ENCODE measurements around the gene CHD5. TPM values are rescaled to one million over a fixed set of nuclear protein-coding genes. Genes with fewer than 3 reads are reported as not detected.
"Not testable (repeated sequence)": the region's sequence is repeated elsewhere in the genome, so short reads cannot be mapped to it uniquely, and the experiment has no call there.

Gene CHD5
- total and polyA plus RNA-seq, 12 donors: 0.01 to 0.78 (median 0.17) TPM

- H3K9me3 ChIP-seq: no peaks in the 10 kb centered on the region
- ATAC-seq (no peak), DNase-seq (no peak)
- peaks cover 0 to 67% (median 0%) of the 10 kb centered on the region in 9 donors for H3K36me3 ChIP-seq
- no peak overlapping the region for H3K27ac ChIP-seq
- peaks cover 0 to 9% (median 4%) of the 10 kb centered on the region in 9 donors for H3K4me1 ChIP-seq
- no peaks in the 10 kb centered on the region for H3K27me3 ChIP-seq
- H3K4me3 ChIP-seq: no peak overlapping the region
- TF ChIP-seq CTCF (IDR thresholded peaks at IDR 0.05): no peak
- intact Hi-C loops (cut with DNase I): no loop called here
- WGBS, 2 donors: 77 to 80% methylated on average over 19 of the region's 19 CpGs
These were observed 102.6 kb downstream of the CHD5 start for GRCh38 chr1:6077506-6077905.

- peaks cover 0 to 67% (median 0%) of the 10 kb centered on the region in 9 donors for H3K36me3 ChIP-seq
- H3K27ac ChIP-seq; H3K9me3 ChIP-seq; ATAC-seq; intact Hi-C loops (cut with DNase I); H3K4me3 ChIP-seq; H3K4me1 ChIP-seq; DNase-seq; H3K27me3 ChIP-seq: not testable (repeated sequence)
- WGBS, 2 donors: 92% methylated on average over 8 of the region's 8 CpGs
These were observed 103.1 kb downstream of the CHD5 start for GRCh38 chr1:6077061-6077460.

GRCh38 chr1:6075748-6076147 is 104.4 kb downstream of the CHD5 start:
- intact Hi-C loops (cut with DNase I): no loop called here
- Histone ChIP-seq H3K27me3 (no peaks in the 10 kb centered on the region), H3K36me3 (peaks cover 0 to 55% (median 0%) of the 10 kb centered on the region in 9 donors), H3K4me3 (no peak overlapping the region), H3K27ac (no peak overlapping the region), H3K9me3 (no peaks in the 10 kb centered on the region), H3K4me1 (peaks cover 0 to 9% (median 3%) of the 10 kb centered on the region in 9 donors)
- DNase-seq: no peak
- ATAC-seq: no peak
- 91 to 93% methylated on average over 3 of the region's 3 CpGs for WGBS, 2 donors
- TF ChIP-seq CTCF (IDR thresholded peaks at IDR 0.05): no peak

- Histone ChIP-seq H3K9me3 (no peaks in the 10 kb centered on the region), H3K36me3 (peaks cover 0 to 43% (median 0%) of the 10 kb centered on the region in 9 donors), H3K4me1 (peaks cover 0 to 4% (median 0%) of the 10 kb centered on the region in 9 donors), H3K27ac (no peak overlapping the region), H3K4me3 (no peak overlapping the region), H3K27me3 (no peaks in the 10 kb centered on the region)
- intact Hi-C loops (cut with DNase I): no loop called here
- DNase-seq (no peak), ATAC-seq (no peak)
- 94 to 95% methylated on average over 21 of the region's 21 CpGs for WGBS, 2 donors
- TF ChIP-seq CTCF (IDR thresholded peaks at IDR 0.05): no peak
These were observed 105.8 kb downstream of the CHD5 start for GRCh38 chr1:6074192-6074901.

GRCh38 chr1:6073480-6074053 is 106.6 kb downstream of the CHD5 start:
- Histone ChIP-seq H3K4me3 (no peak overlapping the region), H3K27ac (no peak overlapping the region), H3K27me3 (no peaks in the 10 kb centered on the region), H3K4me1 (peaks cover 0 to 4% (median 0%) of the 10 kb centered on the region in 9 donors), H3K9me3 (no peaks in the 10 kb centered on the region), H3K36me3 (peaks cover 0 to 43% (median 0%) of the 10 kb centered on the region in 9 donors)
- 88 to 90% methylated on average over 15 of the region's 15 CpGs for WGBS, 2 donors
- no peak for TF ChIP-seq CTCF (IDR thresholded peaks at IDR 0.05)
- ATAC-seq (no peak), DNase-seq (no peak)
- intact Hi-C loops (cut with DNase I): no loop called here
